SHP77 treated with DMSO at 0.1 percent for 48 hours (cell line): ENCODE measurements around the gene OR8D1.

ENCODE experiments used
- DNase-seq: peaks from one replicate; lab custom pipeline; 2025; lab: John Stamatoyannopoulos, UW

OR8D1 gene

GRCh38 chr11:124313849-124314248 is at the start of gene OR8D1:
TSS of gene OR8D1 (minus strand) at chr11:124313949. CDS start at chr11:124310766, 3,183 bp downstream.
- no peak for DNase-seq

GRCh38 chr11:124359566-124359965 is 45.8 kb upstream of the OR8D1 start:
- DNase-seq: no peak

DNA sequence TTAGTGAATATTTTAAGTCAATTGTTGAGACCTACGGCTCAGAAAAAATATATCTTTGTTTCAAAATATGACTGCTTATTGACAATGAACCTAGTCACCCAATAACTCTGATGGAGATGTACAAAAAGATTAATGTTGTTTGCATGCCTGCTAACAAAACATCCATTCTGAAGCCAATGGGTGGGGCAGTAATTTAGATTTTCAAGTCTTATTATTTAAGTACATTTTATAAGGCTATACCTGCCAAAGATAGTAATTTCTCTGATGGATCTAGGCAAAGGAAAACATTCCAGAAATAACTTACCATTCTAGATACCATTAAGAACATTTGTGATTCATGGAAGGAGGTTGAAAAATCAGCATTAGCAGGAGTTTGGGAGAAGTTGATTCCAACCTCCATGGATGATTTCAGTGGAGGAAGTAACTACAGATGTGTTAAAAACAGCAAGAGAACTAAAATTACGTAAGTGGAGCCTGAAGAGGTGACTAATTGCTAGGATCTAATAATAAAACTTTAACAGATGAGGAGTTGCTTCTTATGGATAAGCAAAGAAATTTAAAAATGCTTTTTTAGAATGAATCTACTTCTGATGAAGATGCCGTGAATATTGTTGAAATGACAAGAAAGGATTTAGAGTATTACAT is 32.7 kb upstream of the OR8D1 start:
- no peak for DNase-seq

GRCh38 chr11:124344346-124344745 is 30.6 kb upstream of the OR8D1 start:
- no peak for DNase-seq

DNA sequence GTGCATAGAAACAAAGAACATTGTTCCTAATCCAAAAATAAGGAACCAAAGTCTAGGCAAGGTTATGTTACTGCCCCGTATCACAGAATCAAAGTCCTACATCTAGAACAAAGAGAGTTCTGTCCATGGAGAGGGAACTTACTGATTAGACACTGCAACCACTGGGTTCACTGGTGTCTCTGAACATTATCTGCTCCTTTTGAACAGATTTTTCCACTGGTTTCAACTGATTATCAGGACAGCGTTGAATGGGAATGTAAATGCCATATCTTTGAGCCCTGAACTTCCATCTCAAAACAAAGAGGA is 26.3 kb upstream of the OR8D1 start:
- DNase-seq: no peak

- no peak for DNase-seq
These were observed 25.8 kb upstream of the OR8D1 start for GRCh38 chr11:124339396-124340141.

GRCh38 chr11:124331873-124332272 is 18.1 kb upstream of the OR8D1 start:
- DNase-seq: no peak

DNA sequence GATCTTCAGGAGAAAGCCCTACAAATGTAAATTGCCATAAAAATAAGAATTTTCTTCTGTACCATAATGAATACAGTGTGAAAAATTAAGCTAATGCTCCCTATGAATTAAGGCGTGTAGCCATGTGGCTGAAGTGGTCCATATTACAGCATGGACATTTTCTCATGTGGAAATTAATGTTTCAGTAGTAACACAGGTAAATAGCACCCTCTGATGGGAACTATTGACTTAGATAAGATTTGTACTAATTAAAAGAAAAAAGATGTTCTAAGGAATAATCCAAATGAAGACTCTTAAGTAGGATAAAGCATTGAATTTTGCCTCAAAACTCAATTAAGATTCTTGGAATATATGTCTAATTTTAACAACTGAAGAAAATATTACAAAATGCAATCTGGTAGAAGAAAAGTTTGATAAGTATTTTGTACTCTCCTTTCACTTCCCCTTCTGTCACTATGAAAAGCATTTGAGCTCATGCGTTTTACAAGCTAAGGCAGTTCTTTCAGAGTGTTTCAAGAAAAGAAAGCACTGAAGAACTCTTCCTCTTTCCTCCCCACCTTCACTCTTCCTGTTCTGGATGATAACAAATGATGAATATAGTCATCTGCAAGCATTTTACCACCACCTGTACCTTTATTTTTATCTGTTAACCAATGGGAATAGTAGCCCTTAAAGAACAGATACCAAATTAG is 16.2 kb upstream of the OR8D1 start:
- no peak for DNase-seq

DNA sequence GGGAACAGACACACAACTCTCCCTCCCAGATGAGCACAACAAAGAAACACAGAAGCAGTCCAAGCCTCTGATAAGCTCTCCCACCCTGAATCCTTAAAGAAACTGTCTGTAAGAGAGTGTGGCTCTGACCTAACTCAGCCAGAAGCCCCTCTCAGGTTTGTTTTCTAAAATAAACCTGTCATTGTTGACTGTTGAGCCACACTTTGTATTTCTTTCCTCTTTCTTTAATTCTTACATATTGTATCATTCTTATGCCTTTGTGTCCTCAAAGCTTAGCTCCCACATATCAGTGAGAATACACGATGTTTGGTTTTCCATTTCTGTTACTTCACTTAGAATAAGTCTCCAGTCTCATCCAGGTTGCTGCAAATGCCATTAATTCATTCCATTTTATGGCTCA is 14.0 kb upstream of the OR8D1 start:
- no peak for DNase-seq

DNA sequence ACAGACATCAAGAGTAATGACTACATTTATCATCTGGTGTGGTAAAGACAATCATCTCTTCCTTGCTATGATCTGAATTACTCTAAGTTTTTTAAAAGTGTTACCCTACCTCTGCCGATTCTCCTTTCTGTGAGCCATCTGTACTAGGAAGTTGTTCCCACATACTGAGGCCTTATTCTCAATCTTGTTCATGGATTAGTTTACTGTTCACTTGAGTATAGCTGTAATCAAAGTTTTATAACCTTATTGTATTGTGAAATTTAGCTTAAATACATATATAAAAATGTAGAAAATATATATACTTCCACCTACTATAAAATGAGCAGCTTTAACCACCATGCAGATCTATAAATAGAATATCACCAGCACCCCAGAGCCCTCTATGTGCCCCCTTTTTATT is 8.6 kb upstream of the OR8D1 start:
- no peak for DNase-seq

DNA sequence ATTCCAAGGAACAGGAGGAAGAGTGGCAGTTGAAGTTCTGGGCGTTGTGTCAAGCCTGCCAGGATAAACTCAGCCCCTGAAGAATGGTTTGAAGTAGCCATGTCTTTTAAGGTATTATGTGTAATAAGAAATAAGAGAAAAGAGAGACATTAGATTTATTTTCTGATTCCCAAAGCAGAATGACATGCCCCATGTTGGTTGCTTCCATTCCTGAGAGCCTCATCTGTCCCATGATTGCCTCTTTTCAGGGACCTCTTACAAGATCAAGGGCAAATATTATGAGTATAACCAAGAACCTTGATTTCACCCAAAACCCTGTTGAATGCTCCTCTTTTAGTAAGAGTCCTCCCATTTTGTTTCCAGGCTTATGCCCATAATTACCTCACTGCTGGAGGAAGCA is 6.3 kb upstream of the OR8D1 start, which contains the start of gene OR8D2:
Gene OR8D2 (minus strand): TSS at position 101 of the 400 bp plus-strand sequence. CDS start 0 bp downstream, at position 101.
- DNase-seq: no peak

GRCh38 chr11:124315052-124315451 is 1.3 kb upstream of the OR8D1 start:
- DNase-seq: no peak

DNA sequence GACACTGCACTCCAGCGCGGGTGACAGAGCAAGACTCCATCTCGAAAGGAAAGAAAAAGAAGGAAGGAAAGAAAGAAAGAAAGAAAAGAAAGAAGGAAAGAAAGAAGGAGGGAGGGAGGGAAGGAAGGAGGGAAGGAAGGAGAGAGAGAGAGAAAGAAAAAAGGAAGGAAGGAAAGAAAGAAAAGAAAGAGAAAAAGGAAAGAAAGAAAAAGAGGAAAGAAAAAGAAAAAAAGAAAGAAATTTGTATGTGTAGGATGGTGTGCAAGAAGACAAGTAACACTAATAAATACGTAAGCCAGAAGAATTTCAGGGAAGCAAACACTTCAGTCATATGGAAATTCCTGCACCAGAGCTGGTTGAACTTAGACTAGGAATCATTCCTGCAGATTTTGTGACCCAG is 618 bp downstream of the OR8D1 start:
- DNase-seq: no peak

GRCh38 chr11:124311670-124312069 is 2.1 kb downstream of the OR8D1 start:
- DNase-seq: no peak

DNA sequence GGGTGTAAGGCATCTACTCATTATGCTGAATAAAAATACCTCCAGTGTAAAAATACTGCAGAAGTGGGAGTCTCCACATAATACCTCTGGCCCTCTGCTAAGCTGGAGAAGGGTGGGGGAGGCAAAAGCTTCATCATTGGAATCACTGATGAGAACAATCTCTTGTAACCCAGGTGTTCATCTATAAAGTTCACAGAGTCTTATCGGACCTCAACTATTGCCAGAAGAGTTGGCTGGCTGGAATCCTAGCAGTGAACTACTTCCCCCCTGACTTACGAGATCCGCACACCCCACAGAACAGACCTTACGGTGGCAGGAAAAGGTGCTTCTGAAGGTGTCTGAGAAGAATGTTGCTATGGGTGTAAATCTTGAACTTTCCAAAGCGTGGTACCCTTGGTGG is 2.5 kb downstream of the OR8D1 start:
- DNase-seq: no peak

DNA sequence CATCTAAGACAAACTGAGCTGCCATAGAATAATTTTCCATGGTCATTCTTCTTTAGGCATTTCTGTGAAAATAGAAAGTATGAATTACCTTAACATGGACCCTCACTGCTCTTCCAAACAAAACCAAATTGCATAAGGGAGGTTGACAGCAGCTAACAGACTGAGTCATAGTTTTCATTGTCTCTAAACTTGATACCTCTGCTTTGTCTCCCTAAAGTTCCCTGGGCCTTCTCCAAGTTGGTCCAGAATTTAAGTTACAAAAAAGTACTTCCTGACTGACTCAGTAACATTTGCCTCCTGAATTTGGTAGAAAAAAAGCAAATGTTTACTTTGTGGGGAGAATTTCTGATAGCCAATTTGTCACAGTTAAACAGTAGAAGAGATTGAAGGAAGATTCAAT is 3.0 kb downstream of the OR8D1 start:
- no peak for DNase-seq

GRCh38 chr11:124307093-124307492 is 6.7 kb downstream of the OR8D1 start:
- no peak for DNase-seq

DNA sequence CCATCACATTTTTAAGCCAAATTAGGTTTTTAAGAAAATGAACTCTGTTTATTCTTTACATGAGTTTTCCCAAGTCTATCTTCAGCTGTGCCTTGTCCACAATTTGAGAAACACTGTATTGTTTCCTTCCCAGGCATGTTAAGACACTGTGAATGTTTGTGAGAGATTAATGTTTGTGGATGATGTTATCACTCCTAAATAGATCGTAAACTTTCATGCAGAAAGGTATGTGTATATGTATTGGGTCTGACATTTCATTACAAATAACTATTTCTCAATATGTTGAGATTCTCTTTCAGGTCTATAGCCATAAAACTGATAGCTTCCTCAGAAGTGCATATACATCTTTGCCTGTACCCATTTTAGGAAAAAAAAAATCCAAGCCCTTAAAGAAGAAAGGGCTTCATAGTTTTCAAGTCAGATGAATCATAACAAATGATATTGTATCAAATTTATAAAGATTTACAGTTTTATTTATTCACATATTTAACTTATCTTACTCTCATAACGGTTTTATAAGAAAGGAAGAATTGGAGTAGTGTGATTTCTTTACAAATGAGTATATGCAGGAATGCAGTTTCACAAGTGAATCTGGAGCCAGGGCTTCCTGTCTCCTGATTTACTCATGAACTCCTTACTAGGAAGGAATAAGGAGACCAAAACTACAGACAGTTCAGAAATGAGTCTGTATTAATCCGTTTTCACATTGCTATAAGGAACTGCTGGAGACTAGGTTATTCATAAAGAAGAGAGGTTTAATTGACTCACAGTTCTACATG is 11.2 kb downstream of the OR8D1 start:
- no peak for DNase-seq

- no peak for DNase-seq
These were observed 12.2 kb downstream of the OR8D1 start for GRCh38 chr11:124301548-124301947.

DNA sequence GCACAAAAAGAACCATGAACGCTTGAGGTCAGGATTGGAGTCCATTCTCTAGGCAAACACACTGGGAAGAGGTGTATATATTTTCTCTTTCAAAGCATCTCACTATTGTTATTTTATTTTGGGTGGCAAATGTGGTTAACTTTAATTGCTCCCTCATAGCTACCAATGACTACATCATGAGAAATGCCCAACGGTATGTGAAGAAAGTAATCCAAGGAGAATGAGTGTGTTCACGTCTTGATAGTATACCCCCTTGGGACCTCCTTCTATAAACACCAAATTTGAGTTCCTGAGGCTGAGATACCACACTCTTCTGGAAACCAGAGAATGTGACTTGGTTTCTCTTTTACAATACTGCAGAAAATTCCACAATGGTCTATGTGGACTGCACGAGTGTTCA is 15.8 kb downstream of the OR8D1 start:
- no peak for DNase-seq

- DNase-seq: no peak
These were observed 17.7 kb downstream of the OR8D1 start for GRCh38 chr11:124296016-124296415.

DNA sequence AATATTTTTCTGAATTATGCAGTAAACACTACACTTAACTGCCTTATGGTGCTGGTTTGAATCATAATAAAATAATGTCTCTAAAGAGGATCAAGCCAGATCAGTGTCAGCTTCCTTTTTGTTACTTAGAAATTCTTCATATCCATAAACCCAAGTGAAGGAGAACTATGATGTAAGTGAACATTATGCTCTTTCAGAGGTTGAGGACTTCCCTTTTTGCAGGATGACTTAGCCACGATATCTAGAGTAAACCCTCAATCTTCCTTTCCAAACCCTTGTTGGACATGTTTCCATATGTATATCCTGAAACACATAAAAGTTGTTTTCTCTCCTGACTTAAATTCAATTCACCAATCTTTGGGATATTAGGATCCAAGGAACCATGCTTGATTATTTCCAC is 19.1 kb downstream of the OR8D1 start:
- no peak for DNase-seq
